Immature natural killer cell (primary cell): ENCODE measurements around the gene UBE2QL1. TPM values are rescaled to one million over a fixed set of nuclear protein-coding genes. Genes with fewer than 3 reads are reported as not detected.
A peak's percentile ranks its signal among the peaks of the same experiment; 100 is the strongest.

Experiments
- DNase-seq, 3 donors: peaks; one replicate each; pipeline ENCODE4 v3.0.0; 2022; ENCODE audit warnings: mixed read lengths in 1 of 3
- H3K27ac Mint-ChIP-seq, 6 donors: one replicate each; pipeline ENCODE4 v1.8.0; 2020; ENCODE audit warnings: mixed read lengths in 6 of 6, mild to moderate bottlenecking in 5 of 6, inconsistent platforms in 4 of 6, moderate library complexity in 3 of 6
- H3K27me3 Mint-ChIP-seq, 3 donors: one replicate each; pipeline ENCODE4 v1.8.0; 2020 to 2021; ENCODE audit warnings: low read depth in 3 of 3, mild to moderate bottlenecking in 3 of 3, mixed read lengths in 3 of 3, moderate library complexity in 3 of 3, inconsistent platforms in 1 of 3
- H3K36me3 Mint-ChIP-seq, 3 donors: one replicate each; pipeline ENCODE4 v1.8.0; 2020; ENCODE audit warnings: mixed read lengths in 3 of 3, inconsistent platforms in 2 of 3, mild to moderate bottlenecking in 2 of 3
- H3K4me1 Mint-ChIP-seq, 2 donors: one replicate each; pipeline ENCODE4 v1.8.0; 2020; ENCODE audit warnings: inconsistent platforms in 2 of 2, mild to moderate bottlenecking in 2 of 2, mixed read lengths in 2 of 2, moderate library complexity in 1 of 2
- H3K4me3 Mint-ChIP-seq, 5 donors: one replicate each; pipeline ENCODE4 v1.8.0; 2020; ENCODE audit warnings: mild to moderate bottlenecking in 5 of 5, mixed read lengths in 5 of 5, inconsistent platforms in 3 of 5, moderate library complexity in 3 of 5
- H3K9me3 Mint-ChIP-seq, 6 donors: one replicate each; pipeline ENCODE4 v1.8.0; 2020; ENCODE audit warnings: mild to moderate bottlenecking in 6 of 6, mixed read lengths in 6 of 6, inconsistent platforms in 4 of 6, moderate library complexity in 3 of 6
- polyA plus RNA-seq, 3 donors: library from polyadenylated mRNA; unstranded; fragments of 300-500 nt; fragmentation: Illumina TruSeq; gene quantifications; one replicate each; pipeline ENCODE4 v1.2.3, GENCODE V29; 2021

UBE2QL1 gene
- polyA plus RNA-seq, result not detected

DNA sequence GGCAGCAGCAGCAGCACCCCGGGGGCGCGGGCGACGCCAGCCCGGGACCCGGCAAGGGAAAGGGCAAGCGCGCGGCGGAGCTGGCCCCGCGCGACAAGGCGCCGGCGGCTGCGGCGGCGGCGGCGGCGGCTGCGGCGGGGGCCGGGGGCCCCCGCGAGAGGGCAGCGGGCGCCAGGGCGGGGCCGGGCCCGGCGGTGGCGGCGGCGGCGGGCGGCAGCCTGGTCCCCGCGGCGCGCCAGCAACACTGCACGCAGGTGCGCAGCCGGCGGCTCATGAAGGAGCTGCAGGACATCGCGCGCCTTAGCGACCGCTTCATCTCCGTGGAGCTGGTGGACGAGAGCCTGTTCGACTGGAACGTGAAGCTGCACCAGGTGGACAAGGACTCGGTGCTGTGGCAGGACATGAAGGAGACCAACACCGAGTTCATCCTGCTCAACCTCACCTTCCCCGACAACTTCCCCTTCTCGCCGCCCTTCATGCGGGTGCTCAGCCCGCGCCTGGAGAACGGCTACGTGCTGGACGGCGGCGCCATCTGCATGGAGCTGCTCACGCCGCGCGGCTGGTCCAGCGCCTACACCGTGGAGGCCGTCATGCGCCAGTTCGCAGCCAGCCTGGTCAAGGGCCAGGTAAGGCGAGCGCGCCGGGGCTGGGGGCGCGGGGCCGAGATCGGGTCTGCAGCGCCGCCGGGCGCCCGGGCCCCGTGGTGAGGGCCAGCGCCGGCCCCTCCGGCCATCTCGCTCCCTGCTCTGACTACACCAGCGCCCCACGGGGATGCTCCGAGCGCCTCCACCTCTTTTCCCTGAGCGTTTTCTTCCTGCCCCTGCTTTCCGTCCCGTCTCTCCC is at the start of gene UBE2QL1:
TSS of gene UBE2QL1 (plus strand) at position 238 of the 843 bp plus-strand sequence. CDS start at position 273, 35 bp downstream.
- Mint-ChIP-seq H3K27me3 (peaks cover 3 to 33% (median 14%) of the 10 kb centered on the region in 3 donors), H3K4me3 (peak within 1 kb of the TSS; percentile 63 to 82 (median 81)), H3K9me3 (no peaks in the 10 kb centered on the region), H3K4me1 (peaks cover 6 to 7% of the 10 kb centered on the region in 2 donors), H3K36me3 (no peaks in the 10 kb centered on the region), H3K27ac (no peak within 1 kb of the TSS)
- DNase-seq, result no peak

DNA sequence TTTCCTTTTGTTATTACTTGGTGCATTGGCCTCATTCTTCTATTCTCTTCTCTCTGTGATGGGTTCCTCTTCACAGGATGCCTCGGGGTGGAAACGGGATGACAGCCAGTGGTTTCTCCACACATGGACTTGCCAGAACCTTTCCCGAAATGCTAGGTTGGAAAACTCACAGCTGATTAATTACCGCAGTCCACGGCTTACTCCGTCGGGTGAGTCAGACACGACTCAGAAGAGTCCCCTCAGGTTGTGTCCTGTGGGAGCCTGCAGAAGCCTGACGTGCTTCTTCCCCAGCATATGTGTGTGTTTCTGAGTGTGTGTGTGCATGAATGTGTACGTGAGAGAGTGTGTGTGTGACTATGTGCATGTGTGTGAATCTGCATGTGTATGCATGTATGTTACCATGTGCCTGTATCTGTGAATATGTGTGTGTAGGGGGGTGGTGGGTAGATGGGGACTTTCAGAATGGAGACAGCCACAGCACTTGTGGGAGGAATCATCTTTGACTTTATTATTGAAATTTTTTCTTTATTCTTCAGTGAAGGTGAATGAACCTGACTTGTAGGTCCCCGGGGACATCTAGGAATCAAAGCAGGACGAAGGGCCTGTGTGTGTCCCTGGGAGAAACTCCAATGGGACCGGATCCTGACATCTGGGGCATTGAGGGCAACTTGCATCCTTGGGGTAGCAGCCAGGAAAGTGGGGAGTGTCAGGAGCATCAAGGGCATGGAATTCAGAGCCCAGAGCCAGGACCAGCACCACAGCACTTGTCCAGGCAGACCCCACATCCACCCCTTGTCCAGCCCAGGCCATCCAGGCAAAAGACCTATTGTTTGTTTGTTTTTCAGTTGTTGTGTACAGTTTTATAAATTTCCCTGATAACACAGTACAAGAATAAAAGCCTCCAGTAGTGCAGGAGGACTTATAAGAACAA is 48.4 kb upstream of the UBE2QL1 start:
- Mint-ChIP-seq H3K36me3 (no peaks in the 10 kb centered on the region), H3K4me3 (no peak overlapping the region), H3K27me3 (peaks cover 0 to 17% (median 2%) of the 10 kb centered on the region in 3 donors), H3K4me1 (no peaks in the 10 kb centered on the region), H3K27ac (no peak overlapping the region), H3K9me3 (no peaks in the 10 kb centered on the region)
- DNase-seq, result no peak

DNA sequence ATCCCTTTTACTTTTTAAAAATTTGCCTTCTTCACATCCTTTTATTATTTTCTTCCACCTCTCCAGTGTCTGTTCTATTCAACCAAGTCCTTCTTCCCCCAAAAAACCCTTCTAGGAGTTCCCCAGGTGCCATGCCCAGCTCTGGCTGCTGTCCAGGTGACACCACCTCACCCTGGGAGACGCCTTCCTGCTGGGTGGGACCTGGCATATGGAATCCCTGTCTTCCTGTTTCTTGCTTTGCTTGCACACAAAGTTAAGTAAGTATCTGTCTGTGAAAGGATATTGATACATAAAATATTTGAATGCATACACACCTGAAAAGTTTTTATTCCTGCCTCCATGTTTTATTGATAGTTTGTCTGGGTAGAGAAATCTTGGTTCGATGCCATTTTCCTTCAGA is 47.2 kb upstream of the UBE2QL1 start:
- DNase-seq, result no peak
- H3K27me3 Mint-ChIP-seq, result peaks cover 0 to 15% (median 2%) of the 10 kb centered on the region in 3 donors
- H3K4me3 Mint-ChIP-seq, result no peak overlapping the region
- no peak overlapping the region for H3K27ac Mint-ChIP-seq
- H3K4me1 Mint-ChIP-seq, result no peaks in the 10 kb centered on the region
- H3K36me3 Mint-ChIP-seq, result no peaks in the 10 kb centered on the region
- no peaks in the 10 kb centered on the region for H3K9me3 Mint-ChIP-seq

DNA sequence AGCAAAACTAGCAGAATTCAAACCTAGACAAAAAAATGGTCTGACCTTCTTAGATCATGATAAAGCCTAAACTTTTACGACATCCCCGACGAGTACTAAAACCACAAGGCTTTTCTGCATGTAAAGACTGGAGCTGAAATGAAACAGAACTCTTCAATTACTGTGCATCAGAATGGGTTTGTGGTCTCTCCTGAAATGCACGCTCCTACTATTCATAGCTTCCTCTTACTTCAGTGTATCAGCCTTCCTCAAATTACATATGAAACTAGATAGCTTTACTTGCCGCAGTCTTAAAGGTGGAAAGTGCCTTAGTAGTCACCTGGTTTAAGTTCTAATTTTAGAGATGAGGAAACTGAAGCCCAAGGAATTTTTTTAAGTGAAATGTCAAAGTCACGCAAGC is 45.7 kb upstream of the UBE2QL1 start:
- Mint-ChIP-seq H3K4me1 (no peaks in the 10 kb centered on the region), H3K27ac (no peak overlapping the region), H3K9me3 (no peaks in the 10 kb centered on the region), H3K36me3 (no peaks in the 10 kb centered on the region), H3K27me3 (peaks cover 1 to 22% (median 2%) of the 10 kb centered on the region in 3 donors), H3K4me3 (no peak overlapping the region)
- no peak for DNase-seq

DNA sequence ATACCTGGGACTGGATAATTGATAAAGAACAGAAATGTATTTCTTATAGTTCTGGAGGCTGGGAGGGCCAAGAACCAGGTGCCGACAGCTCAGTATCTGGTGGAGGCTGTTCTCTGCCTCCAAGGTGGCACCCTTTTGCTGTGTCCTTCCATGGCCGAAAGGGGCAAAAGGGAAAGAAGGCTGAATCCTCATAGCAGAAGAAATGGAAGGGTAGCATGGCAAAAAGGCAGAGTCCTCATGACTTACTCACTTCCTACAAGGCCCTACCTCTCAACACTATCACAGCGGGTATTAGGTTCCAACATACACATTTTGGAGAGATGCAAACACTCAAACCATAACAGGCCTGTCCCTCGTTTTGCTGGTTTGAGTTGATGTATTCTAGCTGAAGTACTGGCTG is 45.2 kb upstream of the UBE2QL1 start:
- Mint-ChIP-seq H3K4me3 (no peak overlapping the region), H3K9me3 (no peaks in the 10 kb centered on the region), H3K27ac (no peak overlapping the region), H3K4me1 (no peaks in the 10 kb centered on the region), H3K36me3 (no peaks in the 10 kb centered on the region), H3K27me3 (peaks cover 1 to 20% (median 5%) of the 10 kb centered on the region in 3 donors)
- no peak for DNase-seq

- Mint-ChIP-seq H3K4me3 (no peak overlapping the region), H3K4me1 (no peaks in the 10 kb centered on the region), H3K9me3 (peaks cover 0 to 3% (median 0%) of the 10 kb centered on the region in 6 donors), H3K27me3 (peaks cover 1 to 17% (median 5%) of the 10 kb centered on the region in 3 donors), H3K36me3 (no peaks in the 10 kb centered on the region), H3K27ac (no peak overlapping the region)
- no peak for DNase-seq
These were observed 44.5 kb upstream of the UBE2QL1 start for GRCh38 chr5:6404129-6404528.

DNA sequence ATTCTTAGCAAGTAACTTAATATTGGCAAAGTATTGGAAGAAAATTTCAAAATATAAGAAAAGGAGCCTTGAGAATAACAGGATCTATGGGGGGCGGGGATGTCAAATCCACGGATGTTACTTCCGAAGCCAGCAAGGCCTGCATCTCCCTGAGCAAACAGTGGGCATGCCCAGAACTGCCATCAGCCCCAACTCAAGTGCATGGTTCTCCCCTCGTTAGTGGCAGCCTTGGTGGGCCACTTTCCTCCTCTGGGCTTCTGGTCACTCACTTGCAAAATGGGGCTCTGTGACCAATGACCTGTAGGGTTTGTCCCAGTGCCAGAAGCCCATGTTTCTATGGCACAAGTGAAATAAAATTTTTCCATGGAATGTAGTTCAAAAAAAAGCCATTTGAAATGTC is 43.1 kb upstream of the UBE2QL1 start:
- DNase-seq, result no peak
- Mint-ChIP-seq H3K4me3 (no peak overlapping the region), H3K27me3 (peaks cover 3 to 17% (median 3%) of the 10 kb centered on the region in 3 donors), H3K27ac (no peak overlapping the region), H3K36me3 (no peaks in the 10 kb centered on the region), H3K4me1 (no peaks in the 10 kb centered on the region), H3K9me3 (peaks cover 0 to 3% (median 0%) of the 10 kb centered on the region in 6 donors)

- Mint-ChIP-seq H3K27me3 (peaks cover 3 to 15% (median 5%) of the 10 kb centered on the region in 3 donors), H3K36me3 (no peaks in the 10 kb centered on the region)
These were observed 41.0 kb upstream of the UBE2QL1 start for GRCh38 chr5:6407558-6408259.

GRCh38 chr5:6408260-6408596 is 40.4 kb upstream of the UBE2QL1 start:
- Mint-ChIP-seq H3K4me1 (no peaks in the 10 kb centered on the region), H3K9me3 (peaks cover 0 to 3% (median 0%) of the 10 kb centered on the region in 6 donors), H3K27me3 (peaks cover 3 to 15% (median 5%) of the 10 kb centered on the region in 3 donors), H3K4me3 (no peak overlapping the region), H3K27ac (no peak overlapping the region), H3K36me3 (no peaks in the 10 kb centered on the region)
- no peak for DNase-seq

More at GRCh38 chr5:6407558-6408259, 41.0 kb upstream of the UBE2QL1 start:
- H3K27ac Mint-ChIP-seq, result no peak overlapping the region
- no peak overlapping the region for H3K4me3 Mint-ChIP-seq
- peaks cover 0 to 3% (median 0%) of the 10 kb centered on the region in 6 donors for H3K9me3 Mint-ChIP-seq
- DNase-seq, result no peak
- no peaks in the 10 kb centered on the region for H3K4me1 Mint-ChIP-seq

GRCh38 chr5:6408627-6409446 is 39.8 kb upstream of the UBE2QL1 start:
- no peak overlapping the region for H3K27ac Mint-ChIP-seq
- no peak overlapping the region for H3K4me3 Mint-ChIP-seq
- peaks cover 0 to 3% (median 0%) of the 10 kb centered on the region in 6 donors for H3K9me3 Mint-ChIP-seq
- H3K36me3 Mint-ChIP-seq, result no peaks in the 10 kb centered on the region
- peaks cover 3 to 14% (median 5%) of the 10 kb centered on the region in 3 donors for H3K27me3 Mint-ChIP-seq
- no peaks in the 10 kb centered on the region for H3K4me1 Mint-ChIP-seq
- DNase-seq, result no peak

GRCh38 chr5:6410421-6410820 is 38.2 kb upstream of the UBE2QL1 start:
- Mint-ChIP-seq H3K27me3 (peaks cover 3 to 9% (median 7%) of the 10 kb centered on the region in 3 donors), H3K4me1 (no peaks in the 10 kb centered on the region), H3K36me3 (no peaks in the 10 kb centered on the region), H3K4me3 (no peak overlapping the region), H3K9me3 (peaks cover 0 to 3% (median 0%) of the 10 kb centered on the region in 6 donors), H3K27ac (no peak overlapping the region)
- no peak for DNase-seq

GRCh38 chr5:6411141-6411540 is 37.5 kb upstream of the UBE2QL1 start:
- H3K9me3 Mint-ChIP-seq, result peaks cover 0 to 3% (median 0%) of the 10 kb centered on the region in 6 donors
- H3K27ac Mint-ChIP-seq, result no peak overlapping the region
- H3K36me3 Mint-ChIP-seq, result no peaks in the 10 kb centered on the region
- no peak for DNase-seq
- H3K4me1 Mint-ChIP-seq, result no peaks in the 10 kb centered on the region
- H3K27me3 Mint-ChIP-seq, result peaks cover 3 to 7% (median 6%) of the 10 kb centered on the region in 3 donors
- H3K4me3 Mint-ChIP-seq, result no peak overlapping the region

GRCh38 chr5:6412811-6413210 is 35.8 kb upstream of the UBE2QL1 start:
- no peaks in the 10 kb centered on the region for H3K4me1 Mint-ChIP-seq
- H3K4me3 Mint-ChIP-seq, result no peak overlapping the region
- no peak for DNase-seq
- peaks cover 0 to 3% (median 0%) of the 10 kb centered on the region in 6 donors for H3K9me3 Mint-ChIP-seq
- H3K27me3 Mint-ChIP-seq, result peaks cover under 1 to 5% (median 3%) of the 10 kb centered on the region in 3 donors
- no peaks in the 10 kb centered on the region for H3K36me3 Mint-ChIP-seq
- no peak overlapping the region for H3K27ac Mint-ChIP-seq
